Measurements from ENCODE around the gene RAB15. TPM values are rescaled to one million over a fixed set of nuclear protein-coding genes. Genes with fewer than 3 reads are reported as not detected.

RAB15 gene
- total RNA-seq, 1 experiment from 2014 or later = 26.2 TPM

DNA sequence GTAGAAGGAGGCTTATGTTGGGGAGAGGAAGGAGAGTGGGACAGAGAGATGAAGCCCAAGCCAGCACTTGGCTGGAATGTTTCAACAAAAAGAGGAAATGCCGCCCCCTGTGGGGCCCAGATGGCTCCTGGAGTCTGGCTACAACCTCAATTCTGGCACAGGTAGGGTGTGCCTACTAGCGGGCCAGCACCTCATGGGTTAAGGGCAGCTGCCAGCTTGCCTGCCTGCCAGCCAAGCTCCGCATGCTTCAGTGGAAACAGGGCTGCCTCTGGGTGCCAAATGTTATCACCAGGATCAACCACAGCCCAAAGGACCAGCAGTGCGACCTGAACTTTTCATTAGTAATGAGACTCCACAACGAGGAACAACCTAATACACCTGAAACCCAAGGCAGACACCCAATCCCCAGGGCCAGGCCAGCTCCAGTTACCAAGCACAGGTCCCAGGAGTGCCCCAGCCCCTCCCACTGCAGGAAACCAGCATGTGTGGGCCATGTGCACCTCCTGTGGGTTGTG, 11.3 kb downstream of the RAB15 start:
- in situ Hi-C loops (cut with HindIII; ENCODE audit: low sequenced_read_pairs) = no loop called here

DNA sequence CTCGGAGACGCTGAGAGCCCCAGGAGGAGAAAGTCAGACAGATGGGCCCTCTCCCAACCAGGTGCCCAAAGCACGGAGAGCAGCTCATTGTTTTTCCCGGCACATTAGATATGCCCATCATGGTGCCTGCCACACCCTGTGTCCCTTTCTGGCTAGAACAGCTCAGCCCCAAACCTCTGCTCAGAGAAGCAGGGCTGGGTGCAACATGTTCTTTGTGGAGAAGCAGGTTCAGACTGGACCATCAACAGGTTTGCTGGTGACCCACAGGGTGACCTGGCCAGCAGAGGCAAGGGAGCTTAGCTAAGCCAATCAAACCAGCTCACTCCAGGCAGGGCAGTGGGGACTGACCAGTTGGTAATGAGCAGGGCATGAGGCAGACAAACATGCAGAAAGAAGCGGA, 13.4 kb downstream of the RAB15 start:
- no peak for DNase-seq (ENCODE audit: low spot score)
- in situ Hi-C loops (cut with HindIII; ENCODE audit: low sequenced_read_pairs) = no loop called here

More for the DNA sequence above, 11.3 kb downstream of the RAB15 start:
- DNase-seq (ENCODE audit: low spot score) = peak; percentile 98

DNA sequence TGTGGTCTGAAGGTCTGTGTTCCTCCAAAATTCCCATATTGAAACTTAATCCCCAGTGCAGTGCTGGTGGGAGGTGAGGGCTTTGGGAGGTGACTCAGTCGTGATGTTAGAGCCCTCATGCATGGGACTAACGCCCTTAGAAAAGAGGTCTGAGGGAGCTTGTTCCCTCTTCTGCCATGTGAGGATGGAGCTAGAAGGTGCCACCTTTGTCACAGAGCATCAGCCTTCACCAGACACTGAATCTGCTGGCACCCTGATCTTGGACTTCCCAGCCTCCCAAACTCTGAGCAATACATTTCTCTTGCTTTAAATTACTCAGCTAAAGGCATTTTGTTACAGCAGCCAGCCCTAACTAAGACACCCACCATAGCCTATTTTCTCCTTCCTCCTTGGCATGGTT, 13.9 kb downstream of the RAB15 start:
- in situ Hi-C loops (cut with HindIII; ENCODE audit: low sequenced_read_pairs) = no loop called here
- no peak for DNase-seq (ENCODE audit: low spot score)

DNA sequence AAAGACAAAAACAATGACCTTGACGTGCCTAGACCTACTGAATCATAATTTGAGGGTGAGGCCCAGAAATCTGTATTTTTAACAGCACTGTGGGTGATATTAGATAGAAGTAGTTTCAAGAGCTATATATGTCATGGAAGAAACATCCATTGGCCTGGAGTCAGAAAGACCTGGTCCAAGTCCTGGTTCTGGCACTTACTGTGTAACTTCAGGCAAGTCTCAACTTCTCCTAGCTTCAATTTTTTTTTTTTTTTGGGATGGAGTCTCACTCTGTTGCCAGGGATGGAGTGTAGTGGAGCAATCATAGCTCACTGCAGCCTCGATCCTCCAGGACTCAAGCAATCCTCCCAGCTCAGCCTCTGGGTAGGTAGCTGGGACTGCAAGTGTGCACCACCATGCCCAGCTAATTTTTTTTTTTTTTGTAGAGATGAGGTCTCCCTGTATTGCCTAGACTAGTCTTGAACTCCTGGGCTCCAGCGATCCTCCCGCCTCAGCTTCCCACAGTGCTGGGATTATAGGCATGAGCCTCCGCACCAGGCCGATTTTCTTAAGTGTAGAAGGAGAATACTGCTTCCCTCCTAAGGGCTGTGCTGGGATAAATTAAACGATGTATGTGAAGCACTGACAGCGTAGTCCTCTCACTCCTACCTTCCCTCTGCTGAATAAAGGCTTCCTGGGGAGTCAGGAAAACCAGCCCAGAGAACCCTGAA, 15.3 kb downstream of the RAB15 start:
- in situ Hi-C loops (cut with HindIII; ENCODE audit: low sequenced_read_pairs) = no loop called here
- no peak for DNase-seq (ENCODE audit: low spot score)

DNA sequence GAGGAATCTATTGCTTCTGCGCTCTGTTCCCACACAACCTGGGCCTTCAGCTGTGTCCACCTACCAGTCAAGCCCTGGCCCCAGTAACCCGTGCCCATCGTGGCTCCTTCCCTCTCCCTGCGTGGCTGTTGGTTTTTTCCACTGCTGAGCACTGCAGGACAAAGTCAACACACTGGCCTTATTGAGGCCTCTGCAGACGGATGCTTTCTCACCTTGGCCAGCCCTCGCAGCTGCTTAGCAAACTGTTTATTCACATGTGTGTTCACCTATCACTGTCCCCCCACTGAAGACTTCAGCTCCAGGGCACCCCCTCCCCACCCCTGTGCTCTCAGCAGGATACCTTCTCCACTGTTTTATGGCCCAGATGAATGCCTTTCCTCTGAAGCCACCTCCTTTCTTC, 16.8 kb downstream of the RAB15 start:
- in situ Hi-C loops (cut with HindIII; ENCODE audit: low sequenced_read_pairs) = no loop called here
- DNase-seq (ENCODE audit: low spot score) = peak; percentile 69

DNA sequence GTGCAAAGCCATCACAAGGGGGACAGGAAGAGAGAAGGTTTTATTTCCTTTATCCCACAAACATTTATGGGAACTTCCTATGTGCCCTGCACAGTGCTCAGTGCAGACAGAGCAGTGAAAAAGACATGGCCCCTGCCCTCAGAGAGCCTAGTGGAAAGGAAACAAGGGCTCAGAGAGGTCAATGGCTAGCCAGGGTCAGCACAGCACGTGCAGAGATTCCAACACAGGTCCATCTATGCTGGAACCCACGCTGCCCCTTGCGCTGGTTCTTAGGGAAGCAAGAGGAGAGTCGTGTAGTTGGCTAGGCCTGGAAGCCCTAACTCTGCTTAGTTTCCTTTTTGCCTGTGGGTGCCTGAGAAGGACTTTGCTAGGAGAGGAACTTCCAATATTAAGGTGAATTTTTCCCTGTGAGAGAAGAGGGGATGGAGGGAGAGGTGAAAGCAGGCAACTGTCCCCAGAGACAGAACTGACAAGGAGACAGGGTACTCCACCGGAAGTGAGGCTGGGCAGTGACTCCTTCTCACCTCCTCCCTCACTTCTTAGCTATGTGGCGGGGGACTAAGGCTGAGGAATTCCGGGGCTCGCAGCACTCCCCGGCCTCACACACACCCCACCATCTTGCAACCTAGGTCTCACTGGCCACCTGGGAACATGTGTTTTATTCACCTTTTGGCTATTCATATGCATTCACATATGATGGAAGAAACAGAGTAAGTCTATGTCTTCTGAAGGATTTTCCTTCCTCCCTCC, 17.5 kb downstream of the RAB15 start:
- no peak for DNase-seq (ENCODE audit: low spot score)
- in situ Hi-C loops (cut with HindIII; ENCODE audit: low sequenced_read_pairs) = no loop called here

DNA sequence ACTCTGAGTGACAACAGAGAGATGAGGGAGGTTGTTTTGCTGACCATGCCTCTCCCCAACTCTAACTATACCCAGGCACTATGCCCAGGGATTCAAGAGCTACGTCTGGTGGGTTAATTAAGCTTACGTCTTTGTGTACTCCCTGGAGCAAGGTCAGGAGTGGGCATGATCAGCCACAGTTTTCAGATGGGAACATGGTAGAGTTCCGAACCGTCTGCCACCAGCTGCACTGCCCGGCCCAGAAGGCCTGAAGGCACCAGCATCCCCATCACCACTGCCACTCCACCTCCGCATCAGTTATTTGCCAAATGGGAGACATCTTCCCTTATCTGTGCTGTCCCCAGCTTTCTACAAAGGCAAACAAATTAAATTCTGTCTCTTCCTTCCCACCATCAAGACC, 18.5 kb downstream of the RAB15 start:
- no peak for DNase-seq (ENCODE audit: low spot score)
- in situ Hi-C loops (cut with HindIII; ENCODE audit: low sequenced_read_pairs) = no loop called here

DNA sequence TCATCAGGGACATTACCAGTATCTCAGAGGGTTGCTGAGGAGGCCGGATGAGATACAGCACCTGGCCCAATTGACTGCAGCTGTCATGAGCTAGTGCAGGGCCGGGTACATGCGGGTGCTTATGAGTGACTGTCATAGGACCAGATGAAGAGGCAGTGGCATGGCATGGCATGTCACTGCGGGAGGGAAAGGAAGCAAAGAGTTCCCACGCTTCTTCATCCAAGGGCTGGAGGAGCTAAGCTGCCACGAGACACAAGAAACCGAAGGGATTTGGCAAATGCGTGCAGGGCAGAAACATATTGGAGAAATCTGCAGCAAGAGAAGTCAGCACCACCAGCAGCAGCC, 18.9 kb downstream of the RAB15 start:
- in situ Hi-C loops (cut with HindIII; ENCODE audit: low sequenced_read_pairs) = no loop called here
- DNase-seq (ENCODE audit: low spot score) = peak; percentile 66

DNA sequence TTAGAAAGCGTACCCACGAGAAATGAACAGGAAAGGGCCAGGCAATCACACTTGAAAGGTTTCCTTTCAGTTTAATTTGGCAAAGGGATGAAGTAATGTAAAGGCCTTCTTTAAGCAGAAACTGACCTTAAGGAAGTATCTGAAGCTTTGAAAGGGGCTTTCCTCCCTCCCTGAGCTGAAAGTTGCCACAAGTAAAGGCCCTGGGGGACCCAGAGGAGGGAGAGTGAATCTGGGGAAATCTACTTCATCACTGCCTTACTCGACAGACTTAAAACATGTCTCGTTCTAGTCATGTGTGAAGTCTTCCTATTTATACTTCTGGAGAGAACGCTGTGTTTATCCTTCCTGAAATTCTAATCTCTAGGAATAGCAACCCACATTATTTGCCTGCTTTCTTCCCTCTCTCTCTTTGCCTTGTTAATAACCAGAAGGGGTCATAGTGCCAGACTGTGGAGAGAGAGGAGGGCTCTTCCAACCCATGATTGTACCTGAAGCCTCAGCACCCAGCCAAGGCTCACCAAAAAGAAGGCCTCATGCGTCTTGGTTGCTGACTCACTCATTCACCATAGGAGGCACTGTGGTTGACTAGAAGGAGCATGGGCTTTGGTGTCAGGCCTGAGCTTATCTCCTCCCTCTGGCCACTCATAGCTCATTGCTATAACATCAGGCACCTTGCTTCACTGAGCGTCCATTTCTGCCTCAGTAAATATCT, 19.4 kb downstream of the RAB15 start:
- DNase-seq (ENCODE audit: low spot score) = no peak
- in situ Hi-C loops (cut with HindIII; ENCODE audit: low sequenced_read_pairs) = no loop called here

DNA sequence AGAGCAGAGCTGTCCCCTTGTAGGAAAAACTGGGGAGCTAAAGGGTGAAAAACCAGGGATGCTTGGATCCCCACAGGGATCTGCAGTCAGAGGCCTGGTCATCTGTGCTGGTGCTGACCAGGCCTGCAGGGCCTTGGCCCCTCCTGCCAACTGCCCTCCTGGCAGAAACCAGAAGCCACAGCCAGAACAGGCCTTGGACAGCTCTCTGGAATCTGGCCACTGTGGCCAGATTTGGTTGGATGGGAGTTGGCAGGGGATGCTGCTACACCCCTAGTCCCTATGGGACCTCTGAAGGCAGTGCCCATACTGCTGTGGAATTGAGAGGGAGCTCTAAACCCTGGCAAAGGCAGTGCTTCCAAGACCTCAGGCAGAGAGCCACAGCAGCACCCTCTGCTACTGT, 20.4 kb downstream of the RAB15 start:
- in situ Hi-C loops (cut with HindIII; ENCODE audit: low sequenced_read_pairs) = no loop called here
- peak; percentile 81 for DNase-seq (ENCODE audit: low spot score)

DNA sequence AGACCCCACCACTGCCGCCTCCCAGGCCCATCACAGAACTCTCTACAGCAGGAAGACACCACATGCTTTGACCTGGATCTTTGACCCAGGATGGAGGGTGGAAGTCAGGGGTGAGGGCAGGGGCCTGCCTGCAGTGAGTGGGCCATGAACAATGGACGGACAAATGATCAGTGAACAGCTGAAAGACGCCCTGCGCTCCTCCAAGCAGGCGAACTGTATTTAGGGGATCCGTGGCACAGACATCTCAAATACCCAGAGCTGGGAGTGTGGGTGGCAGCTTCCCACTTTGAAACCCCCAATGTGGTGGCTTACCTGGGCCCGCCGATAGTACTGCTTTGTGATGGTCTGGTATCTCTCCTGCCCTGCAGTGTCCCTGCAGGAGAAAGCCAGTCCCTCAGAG, 20.8 kb downstream of the RAB15 start:
- no peak for DNase-seq (ENCODE audit: low spot score)
- in situ Hi-C loops (cut with HindIII; ENCODE audit: low sequenced_read_pairs) = no loop called here

DNA sequence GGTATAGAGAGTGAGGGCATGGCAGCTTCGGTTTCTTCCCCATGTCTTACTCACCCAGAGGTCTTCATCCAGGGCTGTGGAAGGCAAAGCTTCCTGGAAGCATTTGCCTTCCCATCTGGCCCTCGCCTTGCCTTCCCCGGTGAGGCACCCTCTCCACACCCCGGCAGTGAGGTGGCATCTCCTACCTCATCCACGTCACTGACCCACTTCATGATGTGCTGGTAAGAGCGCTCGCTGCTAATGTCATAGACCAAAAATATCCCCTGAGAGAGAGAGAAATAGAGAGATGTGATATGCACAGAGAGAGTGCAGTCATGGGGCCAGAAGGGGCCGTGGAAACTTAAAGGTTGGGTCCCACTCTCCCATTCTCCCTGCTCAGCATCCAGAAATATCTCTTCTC, 21.2 kb downstream of the RAB15 start:
- DNase-seq (ENCODE audit: low spot score) = no peak
- in situ Hi-C loops (cut with HindIII; ENCODE audit: low sequenced_read_pairs) = no loop called here

DNA sequence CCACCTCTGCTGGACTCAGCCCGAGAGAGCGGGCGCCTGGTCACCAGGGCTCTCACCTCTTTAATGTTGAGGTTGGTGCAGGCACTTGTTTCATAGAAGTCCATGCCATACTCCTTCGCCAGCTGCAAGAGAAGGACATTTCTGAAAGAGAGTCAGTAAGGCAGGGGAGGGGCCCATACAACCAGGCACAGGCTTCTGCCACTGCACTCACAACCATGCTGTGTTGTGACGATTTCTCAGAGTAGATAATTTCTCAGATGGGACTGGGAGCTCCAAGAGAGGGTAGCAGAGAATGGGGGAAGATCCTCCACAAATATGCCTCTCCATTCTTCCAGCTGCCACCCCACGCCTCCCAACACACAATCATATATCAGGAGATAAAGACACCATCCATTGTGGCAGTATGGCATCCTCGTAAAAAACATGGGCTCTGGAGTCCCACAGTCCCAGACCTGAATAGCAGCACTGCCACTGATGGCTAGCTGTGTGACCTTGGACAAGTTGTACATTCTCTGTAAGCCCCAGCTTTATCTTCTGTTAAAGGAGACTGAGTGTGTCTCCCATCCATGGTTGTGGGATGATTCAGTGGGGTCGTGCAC, 23.4 kb downstream of the RAB15 start:
- in situ Hi-C loops (cut with HindIII; ENCODE audit: low sequenced_read_pairs) = no loop called here
- DNase-seq (ENCODE audit: low spot score) = no peak

DNA sequence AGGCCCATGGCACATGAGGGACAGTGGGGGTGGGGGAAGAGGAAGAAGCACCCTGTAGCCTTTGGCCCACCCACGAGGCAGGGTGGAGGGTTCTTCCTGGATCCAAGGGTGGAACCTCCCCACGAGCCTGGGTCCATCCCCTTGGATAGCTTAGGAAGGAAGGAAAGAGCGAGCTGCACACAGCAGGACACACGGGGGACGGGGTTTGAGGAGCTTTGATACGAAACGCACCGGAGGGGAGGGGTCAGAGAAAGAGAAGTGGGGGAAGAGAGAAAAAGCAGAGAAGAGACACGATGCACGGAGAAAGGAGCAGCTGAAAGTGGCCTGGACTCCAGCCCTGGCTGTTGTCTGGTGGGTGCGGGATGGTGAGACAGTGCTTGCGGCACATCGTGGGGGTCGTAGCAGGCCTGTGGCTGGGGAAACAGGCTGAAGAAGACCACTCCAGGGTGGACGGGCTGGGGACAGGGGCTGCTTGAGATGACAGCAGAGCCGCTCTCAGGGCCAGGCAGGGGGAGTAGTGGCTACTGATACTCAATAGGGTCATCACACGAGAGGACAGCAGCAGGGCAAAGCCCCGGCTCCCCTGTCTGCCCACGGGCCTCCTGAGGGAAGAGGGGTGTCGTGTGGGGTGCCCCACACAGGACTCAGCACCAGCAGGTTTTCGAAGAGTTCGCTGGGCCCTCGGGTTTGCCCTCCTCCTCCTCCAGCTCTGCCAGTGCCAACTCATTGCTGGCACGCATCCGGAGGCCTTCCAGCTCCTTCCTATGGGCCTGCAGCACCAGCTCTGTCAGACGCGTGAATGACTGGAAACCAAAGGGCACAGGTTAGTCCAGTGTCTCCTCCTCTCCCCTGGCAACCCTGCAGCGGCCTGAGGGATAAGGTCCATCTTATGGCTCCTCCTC, 24.2 kb downstream of the RAB15 start:
- peak; percentile 67 for DNase-seq (ENCODE audit: low spot score)
- in situ Hi-C loops (cut with HindIII; ENCODE audit: low sequenced_read_pairs) = no loop called here

DNA sequence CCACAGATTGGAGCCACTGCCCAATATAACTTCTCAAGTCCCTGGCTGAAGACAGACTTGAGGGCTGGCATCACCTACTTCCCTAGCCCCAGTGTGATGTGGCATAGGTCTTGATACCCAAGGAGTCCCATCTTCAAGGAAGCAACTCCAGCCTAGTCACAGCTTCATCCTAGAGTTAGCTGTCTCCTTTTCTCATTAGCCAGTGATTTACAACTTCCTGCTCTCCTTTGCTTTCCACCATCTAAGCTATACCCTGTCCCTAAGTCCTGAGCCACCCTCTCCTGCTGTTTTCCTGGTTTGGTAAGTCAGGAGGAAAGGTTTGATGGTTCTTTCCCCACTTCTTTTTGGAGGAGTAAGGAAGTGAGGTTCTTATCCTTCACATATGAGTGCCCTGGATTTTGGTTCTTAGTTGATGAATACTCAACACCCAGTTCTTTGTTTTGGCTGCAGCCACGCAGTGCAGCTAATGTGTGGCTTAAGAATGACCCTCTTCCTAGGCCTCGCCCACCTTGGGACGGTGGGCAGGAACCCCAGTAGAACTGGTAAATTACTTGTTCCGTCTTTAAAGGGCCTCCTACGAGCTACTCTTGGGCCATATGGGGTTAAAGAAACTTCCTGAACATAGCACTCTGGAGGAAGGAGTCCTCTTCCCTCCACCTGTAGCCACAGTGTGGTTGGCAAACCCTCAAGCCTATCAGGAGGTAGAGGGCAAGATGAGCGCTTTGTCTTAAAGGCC, 25.7 kb downstream of the RAB15 start:
- in situ Hi-C loops (cut with HindIII; ENCODE audit: low sequenced_read_pairs) = no loop called here
- no peak for DNase-seq (ENCODE audit: low spot score)

DNA sequence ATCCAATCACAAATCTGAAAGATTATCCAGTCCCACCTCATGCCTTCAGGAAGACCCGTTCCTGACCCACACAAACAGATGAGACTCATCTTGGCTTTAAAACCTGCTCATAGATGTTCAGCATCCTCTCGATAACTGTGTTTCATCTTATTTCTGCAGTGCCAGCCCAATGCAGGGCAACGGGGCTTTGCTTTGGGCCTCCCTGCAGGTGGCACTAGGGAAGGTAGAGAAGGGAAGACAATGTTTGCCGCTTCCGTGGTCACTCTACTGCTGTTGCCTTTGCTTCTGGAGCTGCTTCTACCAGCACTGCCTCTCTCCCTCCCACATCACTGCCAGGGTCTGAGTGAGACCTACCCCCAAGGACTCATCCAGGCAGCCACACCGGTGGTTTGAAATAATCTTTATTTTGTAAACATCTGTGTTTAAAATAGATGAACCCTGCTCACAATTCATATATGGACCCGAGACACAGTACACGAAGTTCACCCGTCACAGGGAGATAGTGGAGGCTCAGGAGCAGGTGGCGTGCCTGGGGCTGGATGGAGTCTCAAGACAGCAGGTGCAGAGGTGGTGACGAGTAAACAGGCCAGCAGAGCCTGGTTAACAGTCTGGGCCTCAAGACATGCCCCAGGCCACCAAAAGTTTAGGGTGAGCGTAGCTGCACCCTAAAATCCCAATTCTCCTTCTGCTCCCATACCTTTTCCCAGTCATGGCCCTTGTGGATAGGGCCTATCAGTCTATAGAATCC, 26.5 kb downstream of the RAB15 start:
- DNase-seq (ENCODE audit: low spot score) = no peak
- in situ Hi-C loops (cut with HindIII; ENCODE audit: low sequenced_read_pairs) = no loop called here

DNA sequence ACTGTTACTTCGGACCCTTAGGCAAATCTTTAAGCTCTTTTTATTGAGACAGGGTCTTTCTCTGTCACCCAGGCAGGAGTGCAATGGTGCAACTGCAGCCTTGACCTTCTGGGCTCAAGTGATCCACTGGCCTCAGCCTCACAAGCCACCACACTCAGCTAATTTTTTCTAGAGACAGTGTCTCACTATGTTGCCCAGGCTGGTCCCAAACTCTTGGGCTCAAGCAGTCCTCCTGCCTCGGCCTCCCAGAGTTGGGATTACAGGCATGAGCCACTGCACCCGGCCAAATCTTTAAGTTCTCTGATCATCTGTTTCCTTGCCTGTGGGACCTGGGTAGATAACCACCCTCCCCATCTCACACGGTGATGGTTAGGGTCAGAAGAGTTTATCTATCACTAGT, 27.3 kb downstream of the RAB15 start:
- no peak for DNase-seq (ENCODE audit: low spot score)
- in situ Hi-C loops (cut with HindIII; ENCODE audit: low sequenced_read_pairs) = no loop called here

DNA sequence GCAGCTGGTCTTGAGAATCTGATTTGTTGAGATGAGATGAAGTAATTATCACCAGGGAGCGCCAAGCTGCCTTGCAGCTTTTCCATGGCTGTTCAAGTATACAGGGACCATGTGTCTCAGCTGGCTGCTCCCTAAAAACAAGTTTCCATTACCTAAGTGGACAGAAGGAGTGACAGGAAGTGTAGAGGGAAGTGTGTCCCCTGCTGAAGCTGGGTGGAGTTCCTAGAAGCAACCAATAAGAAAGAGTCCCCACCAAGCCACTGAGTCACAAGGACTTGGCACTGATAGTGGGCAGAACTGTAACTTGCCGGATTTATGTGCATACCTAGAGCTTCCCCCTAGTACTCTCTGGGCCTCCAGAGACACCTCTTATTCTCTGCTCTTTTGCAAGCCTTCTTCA, 28.1 kb downstream of the RAB15 start:
- no peak for DNase-seq (ENCODE audit: low spot score)
- in situ Hi-C loops (cut with HindIII; ENCODE audit: low sequenced_read_pairs) = no loop called here

Measured in G401 (cell line).